ENCODE measurements around the gene SLC29A3.

The SLC29A3 gene

DNA sequence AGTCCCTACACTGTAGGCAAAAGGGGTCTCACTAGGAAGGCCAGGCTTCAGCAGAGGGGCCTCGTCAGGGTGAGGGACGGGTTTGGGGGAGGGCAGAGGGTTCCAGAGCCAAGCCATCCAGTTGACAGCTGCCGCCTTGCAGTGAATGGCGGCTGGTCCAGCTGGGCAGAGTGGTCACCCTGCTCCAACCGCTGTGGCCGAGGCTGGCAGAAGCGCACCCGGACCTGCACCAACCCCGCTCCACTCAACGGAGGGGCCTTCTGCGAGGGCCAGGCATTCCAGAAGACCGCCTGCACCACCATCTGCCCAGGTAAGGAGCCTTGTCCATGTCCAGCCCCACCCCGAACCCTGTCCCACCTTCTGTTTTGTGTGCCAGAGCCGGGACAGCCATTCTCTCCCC is 31.6 kb upstream of the SLC29A3 start:
- H3F3A ChIP-seq (ENCODE audit: insufficient read depth), result no peaks in the 10 kb centered on the region

DNA sequence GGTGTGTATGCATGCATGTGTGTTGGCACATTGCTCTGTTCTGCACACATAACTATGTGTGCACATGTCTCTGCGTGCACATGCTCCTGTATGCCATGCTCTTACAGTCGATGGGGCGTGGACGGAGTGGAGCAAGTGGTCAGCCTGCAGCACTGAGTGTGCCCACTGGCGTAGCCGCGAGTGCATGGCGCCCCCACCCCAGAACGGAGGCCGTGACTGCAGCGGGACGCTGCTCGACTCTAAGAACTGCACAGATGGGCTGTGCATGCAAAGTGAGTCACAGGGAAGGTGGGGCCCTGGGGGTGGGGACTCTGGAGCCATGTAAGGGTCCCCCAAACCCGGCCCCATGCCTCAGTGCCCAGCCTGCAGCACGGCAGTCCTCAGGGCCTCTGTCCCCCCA is 30.6 kb upstream of the SLC29A3 start:
- H3K27ac ChIP-seq (ENCODE audit: low read depth, low read length), result no peak overlapping the region
- no peaks in the 10 kb centered on the region for H3F3A ChIP-seq (ENCODE audit: insufficient read depth)
- H3K36me3 ChIP-seq (ENCODE audit: low read length), result no peaks in the 10 kb centered on the region
- TF ChIP-seq CTCF (IDR thresholded peaks at IDR 0.05; ENCODE audit: insufficient read depth, low read length, poor library complexity, severe bottlenecking), result no peak
- H4K20me1 ChIP-seq (ENCODE audit: low read depth, low read length), result no peaks in the 10 kb centered on the region
- H3K4me3 ChIP-seq (ENCODE audit: insufficient read depth, low read length, poor library complexity, severe bottlenecking), result no peak overlapping the region
- no peaks in the 10 kb centered on the region for H3K9me2 ChIP-seq (replicated peaks; ENCODE audit: insufficient read depth, low read length)
- no peak overlapping the region for H2AFZ ChIP-seq (ENCODE audit: low read depth, low read length, severe bottlenecking)
- no peaks in the 10 kb centered on the region for H3K9me3 ChIP-seq (ENCODE audit: insufficient read depth, low read length)
- no peak overlapping the region for H3K4me2 ChIP-seq (ENCODE audit: low read depth, low read length, poor library complexity, severe bottlenecking)
- no peaks in the 10 kb centered on the region for H3K79me2 ChIP-seq (ENCODE audit: insufficient read depth, low read length)
- no peak overlapping the region for H3K9ac ChIP-seq (ENCODE audit: low read length)
- no peaks in the 10 kb centered on the region for H3K27me3 ChIP-seq (ENCODE audit: low read length)

More for the DNA sequence above, 31.6 kb upstream of the SLC29A3 start:
- H3K36me3 ChIP-seq (ENCODE audit: low read length), result no peaks in the 10 kb centered on the region
- no peak overlapping the region for H3K27ac ChIP-seq (ENCODE audit: low read depth, low read length)
- no peak overlapping the region for H3K9ac ChIP-seq (ENCODE audit: low read length)
- H3K9me2 ChIP-seq (replicated peaks; ENCODE audit: insufficient read depth, low read length), result no peaks in the 10 kb centered on the region
- no peaks in the 10 kb centered on the region for H4K20me1 ChIP-seq (ENCODE audit: low read depth, low read length)
- no peak overlapping the region for H3K4me2 ChIP-seq (ENCODE audit: low read depth, low read length, poor library complexity, severe bottlenecking)
- TF ChIP-seq CTCF (IDR thresholded peaks at IDR 0.05; ENCODE audit: insufficient read depth, low read length, poor library complexity, severe bottlenecking) (no peak), EZH2phosphoT487 (conservative IDR thresholded peaks at IDR 0.05; ENCODE audit: low read length) (no peak)
- no peak overlapping the region for H2AFZ ChIP-seq (ENCODE audit: low read depth, low read length, severe bottlenecking)
- no peaks in the 10 kb centered on the region for H3K9me3 ChIP-seq (ENCODE audit: insufficient read depth, low read length)
- H3K4me3 ChIP-seq (ENCODE audit: insufficient read depth, low read length, poor library complexity, severe bottlenecking), result no peak overlapping the region
- no peaks in the 10 kb centered on the region for H3K79me2 ChIP-seq (ENCODE audit: insufficient read depth, low read length)
- no peaks in the 10 kb centered on the region for H3K27me3 ChIP-seq (ENCODE audit: low read length)

- Histone ChIP-seq H3F3A (ENCODE audit: insufficient read depth) (no peaks in the 10 kb centered on the region), H3K79me2 (ENCODE audit: insufficient read depth, low read length) (no peaks in the 10 kb centered on the region), H3K4me3 (ENCODE audit: insufficient read depth, low read length, poor library complexity, severe bottlenecking) (no peak overlapping the region), H4K20me1 (ENCODE audit: low read depth, low read length) (no peaks in the 10 kb centered on the region), H3K9me3 (ENCODE audit: insufficient read depth, low read length) (no peaks in the 10 kb centered on the region), H3K27me3 (ENCODE audit: low read length) (no peaks in the 10 kb centered on the region), H2AFZ (ENCODE audit: low read depth, low read length, severe bottlenecking) (no peak overlapping the region), H3K9ac (ENCODE audit: low read length) (no peak overlapping the region), H3K36me3 (ENCODE audit: low read length) (no peaks in the 10 kb centered on the region), H3K27ac (ENCODE audit: low read depth, low read length) (no peak overlapping the region), H3K4me2 (ENCODE audit: low read depth, low read length, poor library complexity, severe bottlenecking) (no peak overlapping the region), H3K9me2 (replicated peaks; ENCODE audit: insufficient read depth, low read length) (no peaks in the 10 kb centered on the region)
- no peak for TF ChIP-seq EZH2phosphoT487 (conservative IDR thresholded peaks at IDR 0.05; ENCODE audit: low read length)
- no peak for TF ChIP-seq CTCF (IDR thresholded peaks at IDR 0.05; ENCODE audit: insufficient read depth, low read length, poor library complexity, severe bottlenecking)
Measured at GRCh38 chr10:71289421-71290130, 29.5 kb upstream of the SLC29A3 start.
